Measurements from ENCODE around the gene ZNF699.
"Not testable (repeated sequence)": the region's sequence is repeated elsewhere in the genome, so short reads cannot be mapped to it uniquely, and the experiment has no call there.

Gene ZNF699

DNA sequence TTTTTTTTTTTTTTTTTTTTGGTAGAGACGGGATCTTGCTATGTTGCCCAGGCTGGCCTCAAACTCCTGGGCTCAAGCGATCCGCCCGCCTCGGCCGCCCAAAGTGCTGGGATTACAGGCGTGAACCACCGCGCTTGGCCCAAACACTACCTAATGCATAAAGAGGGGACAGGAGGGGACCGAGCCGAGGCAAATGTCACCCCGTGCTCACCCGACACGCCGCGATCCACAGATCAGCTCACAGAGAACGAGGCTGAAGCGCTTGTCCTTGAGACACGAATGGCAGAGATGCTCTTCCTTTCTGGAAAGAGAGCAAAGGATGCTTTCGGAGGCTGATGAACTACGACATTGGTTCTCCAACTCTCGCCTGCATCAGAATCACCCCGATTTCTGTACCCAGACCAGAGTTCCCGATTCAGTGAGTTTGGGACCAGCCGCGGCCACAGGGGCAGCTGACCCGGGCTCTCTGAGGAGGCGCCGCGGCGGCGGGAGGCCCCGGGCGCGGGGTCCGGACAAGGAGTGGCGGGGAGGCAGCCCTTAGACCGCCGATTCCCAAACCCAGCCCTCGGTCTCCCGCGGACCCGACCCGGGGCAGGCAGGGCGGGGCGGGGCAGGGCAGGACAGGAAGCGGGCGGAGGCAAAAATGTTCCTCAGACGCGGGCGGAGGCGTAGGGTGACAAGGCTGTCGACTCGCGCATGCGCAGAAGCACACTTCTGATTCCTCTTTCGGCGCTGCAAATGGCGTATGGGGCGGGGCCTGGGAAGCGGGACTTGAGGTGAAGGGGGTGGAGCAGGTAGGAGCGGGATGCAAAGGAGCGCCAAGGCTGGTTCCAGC lies at the start of gene ZNF699:
Gene ZNF699 (minus strand): TSS at position 700 of the 835 bp plus-strand sequence. CDS start 4,719 bp downstream, outside the sequence.
- DNase-seq = peak; percentile 91 to 96

DNA sequence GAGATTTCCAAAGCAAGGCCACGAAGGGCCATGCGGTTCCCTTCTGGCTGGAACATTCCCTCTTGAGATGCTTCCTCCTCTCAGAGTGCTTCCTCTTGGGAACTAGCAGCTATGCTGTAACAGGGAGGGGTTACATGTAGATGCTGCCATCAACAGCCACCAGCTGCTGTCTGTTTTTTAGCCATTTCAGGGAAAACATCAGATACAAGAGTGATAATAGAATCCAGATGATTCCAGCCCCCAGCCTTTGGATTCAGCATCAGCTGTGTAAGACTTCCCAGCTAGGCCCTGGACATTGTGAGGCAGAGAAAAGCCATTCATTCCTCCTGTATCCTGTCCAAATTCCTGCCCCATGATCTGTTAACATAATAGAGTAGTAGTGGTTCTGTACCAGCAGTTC lies 45.0 kb upstream of the ZNF699 start:
- no peak for DNase-seq

DNA sequence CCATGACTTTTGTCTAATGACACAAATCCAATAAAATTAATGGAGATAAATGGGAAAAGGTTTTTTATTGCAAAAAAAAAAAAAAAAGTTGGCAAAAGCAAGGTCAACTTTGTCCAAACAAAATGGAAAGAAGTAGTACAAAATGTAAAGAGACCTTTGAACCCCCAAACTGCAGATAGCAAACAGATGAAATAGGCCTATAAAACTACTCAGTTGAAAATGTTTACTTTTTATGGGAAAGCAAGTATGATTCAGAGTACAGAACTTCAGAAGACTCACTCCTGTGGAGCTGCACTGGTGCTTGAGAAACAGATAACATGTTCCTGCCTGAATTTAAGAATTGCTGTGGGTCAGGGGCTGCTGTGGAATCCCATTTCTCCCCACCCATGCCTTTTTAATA lies 43.4 kb upstream of the ZNF699 start:
- no peak for DNase-seq

DNA sequence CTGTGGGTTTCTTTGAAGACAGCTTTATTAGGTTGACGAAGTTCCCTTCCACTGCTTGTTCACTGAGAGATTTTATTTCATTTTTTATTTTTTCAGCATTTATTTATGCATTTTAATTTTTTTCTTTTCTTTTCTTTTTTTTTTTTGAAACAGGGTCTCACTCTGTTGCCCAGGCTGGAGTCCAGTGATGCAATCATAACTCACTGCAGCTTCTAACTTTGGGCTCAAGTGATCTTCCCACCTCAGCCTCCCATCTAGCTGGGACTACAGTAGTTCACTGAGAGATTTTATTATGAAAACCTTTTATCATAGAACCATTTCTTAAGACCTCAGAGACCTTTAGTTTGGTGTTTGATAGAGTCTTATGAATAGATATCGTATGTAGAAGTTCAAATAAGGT lies 42.9 kb upstream of the ZNF699 start:
- DNase-seq = no peak

- DNase-seq = no peak
These were observed 39.0 kb upstream of the ZNF699 start for GRCh38 chr19:9348671-9349070.

GRCh38 chr19:9348253-9348652 lies 38.6 kb upstream of the ZNF699 start:
- DNase-seq = no peak

GRCh38 chr19:9345005-9345404 lies 35.4 kb upstream of the ZNF699 start:
- no peak for DNase-seq

DNA sequence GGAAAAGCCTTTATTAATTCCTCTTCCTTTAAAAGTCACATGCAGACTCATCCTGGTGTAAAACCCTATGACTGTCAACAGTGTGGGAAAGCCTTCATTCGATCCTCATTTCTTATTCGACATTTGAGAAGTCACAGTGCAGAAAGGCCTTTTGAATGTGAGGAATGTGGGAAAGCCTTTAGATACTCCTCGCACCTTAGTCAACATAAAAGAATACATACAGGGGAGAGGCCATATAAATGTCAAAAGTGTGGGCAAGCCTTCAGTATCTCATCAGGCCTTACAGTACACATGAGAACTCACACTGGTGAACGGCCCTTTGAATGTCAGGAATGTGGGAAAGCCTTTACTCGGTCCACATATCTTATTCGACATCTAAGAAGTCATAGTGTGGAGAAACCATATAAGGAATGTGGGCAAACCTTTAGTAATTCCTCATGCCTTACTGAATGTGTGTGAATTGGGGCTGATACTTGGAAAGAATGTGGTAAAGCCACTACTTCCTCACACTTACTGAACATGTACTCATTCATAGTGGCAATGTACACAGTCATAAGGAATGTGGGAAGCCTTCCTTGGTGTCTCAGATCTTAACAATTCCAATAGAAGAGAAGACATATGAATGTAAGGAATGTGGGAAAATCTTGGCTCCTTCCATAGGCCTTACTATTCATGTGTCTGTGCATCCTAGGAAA lies 33.1 kb upstream of the ZNF699 start:
- no peak for DNase-seq

DNA sequence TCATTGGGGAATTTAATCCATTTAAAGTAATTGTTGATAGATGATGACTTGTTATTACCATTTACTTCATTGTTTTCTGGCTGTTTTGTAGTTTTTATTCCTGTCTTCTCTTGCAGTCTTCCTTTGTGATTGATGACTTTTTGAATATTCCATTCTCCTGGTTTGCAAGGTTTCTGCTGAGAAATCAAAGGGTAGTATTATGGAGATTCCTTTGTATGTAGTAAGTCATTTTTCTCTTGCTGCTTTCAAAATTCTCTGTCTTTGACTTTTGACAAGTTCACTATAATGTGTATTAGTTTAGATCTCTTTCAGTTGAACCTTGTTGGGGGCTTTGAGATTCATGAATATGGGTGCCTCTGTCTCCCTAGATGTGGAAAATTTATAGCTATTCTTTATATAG lies 20.4 kb upstream of the ZNF699 start:
- no peak for DNase-seq

GRCh38 chr19:9324584-9324962 lies 14.9 kb upstream of the ZNF699 start:
- peak in 1 of 2 experiments; percentile 26 for DNase-seq

DNA sequence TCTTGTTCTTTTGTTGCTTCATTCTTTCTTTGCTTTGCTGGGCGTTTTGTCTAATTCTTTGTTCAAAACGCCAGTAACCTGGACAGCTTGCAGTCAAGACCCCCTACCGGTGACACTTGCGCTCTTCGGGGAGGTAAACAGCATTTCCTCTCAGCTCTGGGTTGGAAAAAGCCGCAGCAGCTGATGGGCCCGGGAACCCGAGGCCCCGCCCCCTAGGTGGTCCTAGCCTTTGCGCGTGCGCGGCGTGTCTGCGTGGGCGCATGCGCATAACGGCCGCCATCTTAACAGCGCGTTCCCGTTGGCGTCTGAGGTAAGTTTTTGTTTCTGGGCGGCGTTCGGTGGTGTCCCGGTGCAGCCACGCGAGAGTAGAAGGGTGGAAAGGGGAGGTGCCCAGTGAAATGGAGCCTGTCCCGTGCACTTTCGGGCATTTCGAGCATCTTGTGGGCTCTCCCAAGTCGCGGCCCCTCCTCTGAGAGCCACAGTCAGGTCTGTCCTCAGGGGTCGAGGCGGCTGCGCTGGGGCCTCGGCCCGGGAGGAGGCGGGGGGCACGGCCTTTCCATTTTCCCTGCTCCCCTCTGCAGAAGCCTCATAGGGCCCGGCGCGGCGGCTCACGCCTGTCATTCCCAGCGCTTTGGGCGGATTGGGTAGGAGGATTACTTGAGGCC lies 14.4 kb upstream of the ZNF699 start, which contains the start of gene ZNF559:
Gene ZNF559 (plus strand): TSS at position 261 of the 665 bp plus-strand sequence. CDS start 14,371 bp downstream, outside the sequence.
- peak; percentile 87 to 93 for DNase-seq

- DNase-seq = peak; percentile 74 to 82
These were observed 13.9 kb upstream of the ZNF699 start for GRCh38 chr19:9323557-9323918.

- not testable (repeated sequence) for DNase-seq
These were observed 12.6 kb upstream of the ZNF699 start for GRCh38 chr19:9322201-9322600.

- DNase-seq = not testable (repeated sequence)
These were observed 12.1 kb upstream of the ZNF699 start for GRCh38 chr19:9321756-9322155.

- no peak for DNase-seq
These were observed 11.7 kb upstream of the ZNF699 start for GRCh38 chr19:9321338-9321737.

DNA sequence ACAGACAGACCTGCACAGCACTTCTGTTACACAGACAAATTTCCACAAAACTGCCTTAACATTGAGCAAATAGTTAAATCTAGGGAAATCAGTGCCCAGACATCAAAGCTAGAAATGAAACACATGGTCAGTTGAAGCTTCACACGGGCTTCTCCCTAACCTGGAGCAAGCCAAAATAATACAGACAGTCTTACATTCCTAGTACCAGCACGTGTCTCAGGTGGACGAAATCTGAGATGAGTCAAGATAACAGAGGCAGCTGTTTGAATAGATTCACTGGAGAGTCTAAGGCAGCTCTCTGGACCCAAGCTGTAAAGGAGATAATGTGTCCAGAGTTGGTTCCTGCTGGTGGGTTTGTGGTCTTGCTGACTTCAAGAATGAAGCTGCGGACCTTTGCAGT lies 4.1 kb upstream of the ZNF699 start:
- DNase-seq = no peak

DNA sequence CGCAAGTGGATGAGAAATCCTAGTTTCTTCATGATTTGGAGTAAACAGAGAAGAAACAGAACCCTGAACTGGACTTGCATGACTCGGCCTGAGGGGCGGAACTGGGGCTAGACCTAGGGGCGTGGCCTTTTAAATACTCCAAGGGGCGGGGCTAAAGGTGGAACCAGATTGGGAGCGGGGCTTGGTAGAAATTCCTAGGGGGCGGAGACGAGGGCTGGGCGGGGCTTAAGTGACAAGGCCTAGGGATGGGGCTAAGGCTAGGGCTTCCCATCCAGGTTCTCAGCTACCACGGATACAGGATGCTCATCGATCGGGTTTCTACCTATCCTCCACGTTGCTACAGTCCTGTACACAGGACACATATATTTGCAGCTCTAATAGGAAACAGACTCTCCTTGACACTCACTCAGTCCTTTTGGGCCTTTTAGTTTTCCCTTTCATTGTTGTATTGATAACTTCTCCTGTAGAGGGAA lies 372 bp upstream of the ZNF699 start:
- peak; percentile 91 to 95 for DNase-seq

GRCh38 chr19:9308091-9308770 lies 1.4 kb downstream of the ZNF699 start:
- DNase-seq = no peak

DNA sequence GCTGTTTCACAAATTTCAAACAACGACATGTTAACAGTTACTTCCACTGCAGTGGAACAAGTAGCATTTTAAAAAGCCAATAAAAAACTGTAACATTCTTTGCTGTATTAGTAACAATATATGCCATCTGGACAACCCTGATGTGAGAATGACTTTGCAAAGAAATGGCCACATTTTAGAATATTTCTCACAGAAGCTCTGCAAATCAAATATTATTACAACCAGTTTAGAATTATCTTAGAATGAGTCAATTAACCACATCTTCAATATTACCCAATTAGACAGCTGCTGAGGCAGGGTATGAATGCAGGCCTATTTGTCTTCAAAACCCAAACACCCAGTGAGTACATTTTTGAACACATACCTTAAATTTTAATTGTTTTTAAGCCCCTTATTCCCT lies 3.2 kb downstream of the ZNF699 start:
- no peak for DNase-seq

DNA sequence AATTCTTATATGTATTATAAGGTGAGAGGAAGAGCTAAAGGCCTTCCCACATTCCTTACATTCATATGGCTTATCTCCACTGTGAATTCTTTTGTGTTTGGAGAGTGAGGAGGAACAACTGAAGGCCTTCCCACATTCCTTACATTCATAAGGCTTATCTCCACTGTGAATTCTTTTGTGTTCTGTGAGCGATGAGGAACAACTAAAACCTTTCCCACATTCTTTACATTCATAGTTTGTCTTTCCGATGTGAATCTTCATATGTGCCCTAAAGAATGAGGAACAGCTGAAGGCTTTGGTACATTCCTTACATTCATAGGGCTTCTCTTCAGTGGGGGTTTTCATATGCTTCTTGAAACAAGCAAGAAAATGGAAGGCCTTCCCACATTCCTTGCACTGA lies 13.3 kb downstream of the ZNF699 start:
- no peak for DNase-seq

GRCh38 chr19:9295411-9295849 lies 14.2 kb downstream of the ZNF699 start:
- DNase-seq = no peak

- no peak for DNase-seq
These were observed 20.3 kb downstream of the ZNF699 start for GRCh38 chr19:9289231-9289884.

Measured in NCI-H526 (cell line).